Subcutaneous adipose tissue (tissue), 4 donors: ENCODE results near the gene RPL35. TPM values are rescaled to one million over a fixed set of nuclear protein-coding genes. Genes with fewer than 3 reads are reported as not detected.

ENCODE experiments used
- total RNA-seq, 4 donors: library from RNA; depleted of rRNA; stranded (reverse); fragments of >200 nt; gene quantifications; one replicate each; pipeline ENCODE4 v1.1.0, GENCODE V29; 2016
- TF ChIP-seq, protein P1 (sequence below): fragments of 450-650 bp; IDR thresholded peaks from one replicate; pipeline ENCODE4 v1.5.1; 2016; ENCODE audit warnings: low read depth, mild to moderate bottlenecking, control low read depth, antibody characterized with exemption, moderate library complexity

The RPL35 gene
- total RNA-seq, 4 donors from 2014 or later = 1,659 to 2,605 (median 2,251) TPM

DNA sequence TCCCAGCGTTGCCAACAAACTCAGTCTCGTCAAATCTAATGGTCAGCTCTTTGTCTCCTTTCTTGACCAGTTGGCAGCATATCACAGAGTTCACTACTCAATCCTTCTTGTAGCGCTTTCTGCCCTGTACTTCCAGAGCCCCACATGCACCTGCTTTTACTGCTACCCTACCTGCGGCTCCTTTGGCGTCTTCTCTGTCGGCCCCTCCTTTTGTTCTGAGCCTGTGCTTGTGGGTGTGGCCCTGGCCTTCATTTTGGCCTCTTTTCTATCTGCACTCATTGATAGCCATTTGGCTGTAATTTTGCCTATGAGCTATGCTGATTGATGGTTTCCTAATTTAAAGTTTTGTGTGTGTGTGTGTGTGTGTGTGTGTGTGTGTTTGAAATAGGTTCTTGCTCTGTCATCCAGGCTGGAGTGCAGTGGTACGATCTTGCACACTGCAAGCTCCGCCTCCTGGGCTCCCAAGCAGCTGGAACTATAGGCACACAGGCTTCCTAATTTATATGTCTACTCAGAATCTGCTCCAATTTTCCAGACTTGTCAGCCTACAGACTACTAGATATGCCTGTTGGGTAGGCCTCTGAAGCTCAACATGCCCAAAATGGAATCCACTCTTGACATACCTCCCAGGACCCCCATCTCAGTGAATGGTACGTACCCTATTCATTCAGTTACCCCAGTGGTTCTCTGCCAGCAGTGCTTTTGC, 32.4 kb upstream of the RPL35 start:
- TF ChIP-seq, protein P1, sequence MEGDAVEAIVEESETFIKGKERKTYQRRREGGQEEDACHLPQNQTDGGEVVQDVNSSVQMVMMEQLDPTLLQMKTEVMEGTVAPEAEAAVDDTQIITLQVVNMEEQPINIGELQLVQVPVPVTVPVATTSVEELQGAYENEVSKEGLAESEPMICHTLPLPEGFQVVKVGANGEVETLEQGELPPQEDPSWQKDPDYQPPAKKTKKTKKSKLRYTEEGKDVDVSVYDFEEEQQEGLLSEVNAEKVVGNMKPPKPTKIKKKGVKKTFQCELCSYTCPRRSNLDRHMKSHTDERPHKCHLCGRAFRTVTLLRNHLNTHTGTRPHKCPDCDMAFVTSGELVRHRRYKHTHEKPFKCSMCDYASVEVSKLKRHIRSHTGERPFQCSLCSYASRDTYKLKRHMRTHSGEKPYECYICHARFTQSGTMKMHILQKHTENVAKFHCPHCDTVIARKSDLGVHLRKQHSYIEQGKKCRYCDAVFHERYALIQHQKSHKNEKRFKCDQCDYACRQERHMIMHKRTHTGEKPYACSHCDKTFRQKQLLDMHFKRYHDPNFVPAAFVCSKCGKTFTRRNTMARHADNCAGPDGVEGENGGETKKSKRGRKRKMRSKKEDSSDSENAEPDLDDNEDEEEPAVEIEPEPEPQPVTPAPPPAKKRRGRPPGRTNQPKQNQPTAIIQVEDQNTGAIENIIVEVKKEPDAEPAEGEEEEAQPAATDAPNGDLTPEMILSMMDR = no peak

GRCh38 chr9:124890179-124890578, 28.4 kb upstream of the RPL35 start:
- TF ChIP-seq, protein P1 = no peak

GRCh38 chr9:124889006-124889405, 27.2 kb upstream of the RPL35 start:
- TF ChIP-seq, protein P1 = no peak

DNA sequence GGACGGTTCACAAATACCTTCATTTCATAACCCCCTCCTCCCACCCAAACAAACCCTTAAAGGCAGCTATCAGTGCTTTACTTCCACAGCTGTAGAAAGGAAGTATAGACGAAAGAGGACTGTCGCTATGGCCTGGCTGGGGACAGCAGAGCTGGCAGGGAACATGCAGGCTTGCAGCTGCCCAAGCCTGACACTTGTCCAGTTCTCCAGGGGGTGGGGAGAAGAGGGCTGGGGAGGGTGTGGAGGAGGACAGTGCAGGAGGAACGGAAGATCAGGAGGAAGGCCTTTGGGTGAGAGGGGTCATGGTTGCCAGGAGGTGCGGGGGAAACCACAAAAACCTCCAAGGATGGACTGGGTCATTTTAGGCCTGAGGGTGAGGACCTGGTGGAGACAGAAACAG, 26.1 kb upstream of the RPL35 start:
- TF ChIP-seq, protein P1 = no peak

- TF ChIP-seq, protein P1 = no peak
These were observed 25.2 kb upstream of the RPL35 start for GRCh38 chr9:124886866-124887492.

- TF ChIP-seq, protein P1 = no peak
These were observed 24.7 kb upstream of the RPL35 start for GRCh38 chr9:124886461-124886860.

DNA sequence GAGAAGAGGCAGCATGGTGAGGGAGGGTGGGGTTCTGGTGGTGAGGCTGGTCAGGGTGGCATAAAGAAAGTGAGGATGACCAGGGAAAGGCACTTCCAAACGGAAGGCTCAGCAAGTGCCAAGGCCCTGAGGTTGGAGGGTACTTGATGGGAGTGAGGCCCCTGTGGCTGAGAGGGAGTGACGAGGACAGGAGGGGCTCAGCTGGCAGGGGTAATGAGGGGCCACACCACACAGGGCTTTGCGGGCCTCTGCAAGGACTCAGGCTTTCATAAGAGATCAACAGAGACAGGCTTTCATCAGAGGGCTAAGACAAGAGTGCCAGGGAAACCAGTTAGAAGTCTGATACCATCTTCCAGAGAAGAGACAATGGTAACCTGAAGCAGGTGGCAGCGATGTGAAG, 23.8 kb upstream of the RPL35 start:
- TF ChIP-seq, protein P1 = no peak
